Endothelial cell of umbilical vein (primary cell): Measurements from ENCODE around the gene DPF1.

Source experiments
- CTCF ChIP-seq, 2 donors: IDR thresholded peaks; 1 replicate in 1 of 2; 2 replicates in 1 of 2; pipeline ENCODE4 v1.5.1; 2011; ENCODE audit warnings: low read length in 2 of 2, mild to moderate bottlenecking in 2 of 2, moderate library complexity in 2 of 2, control low read depth in 1 of 2, inconsistent platforms in 1 of 2, low read depth in 1 of 2; ENCODE audit not compliant: insufficient read depth in 1 of 2; ENCODE audit errors: extremely low read depth in 1 of 2
- FOS ChIP-seq: IDR thresholded peaks from 2 replicates; pipeline ENCODE4 v1.6.1; 2011; ENCODE audit warnings: mild to moderate bottlenecking, low read length, moderate library complexity, borderline replicate concordance; ENCODE audit not compliant: insufficient read depth
- GATA2 ChIP-seq: IDR thresholded peaks from 2 replicates; pipeline ENCODE4 v1.7.0; 2011; ENCODE audit warnings: low read depth, mild to moderate bottlenecking, moderate library complexity, mixed read lengths, low read length; ENCODE audit not compliant: insufficient read length, insufficient read depth
- POLR2A ChIP-seq: IDR thresholded peaks from 2 replicates; pipeline ENCODE4 v1.6.1; 2012; ENCODE audit warnings: low read depth, mild to moderate bottlenecking, control low read depth, low read length
- POLR2AphosphoS5 ChIP-seq: IDR thresholded peaks from 2 replicates; pipeline ENCODE4 v1.6.1; 2012; ENCODE audit warnings: low read depth, mild to moderate bottlenecking, control low read depth, low read length, moderate library complexity; ENCODE audit not compliant: insufficient read depth

- TF ChIP-seq CTCF (IDR thresholded peaks at IDR 0.05; ENCODE audit: extremely low read depth in 1 of 2, insufficient read depth in 1 of 2, low read depth in 1 of 2, low read length in 2 of 2) (no peak), FOS (no peak), POLR2AphosphoS5 (no peak), POLR2A (no peak), GATA2 (no peak)
These were observed 40.6 kb upstream of the DPF1 start, which contains the start of gene SPINT2 for GRCh38 chr19:38264486-38265212.
